GM18505 (cell line): ENCODE results near the gene PCTP.

Experiments
- ATAC-seq: cut with Tn5 transposase; IDR thresholded peaks from one replicate; pipeline ENCODE4 v1.9.1; 2021; ENCODE audit not compliant: unreplicated experiment
- POLR2A ChIP-seq: IDR thresholded peaks from 4 replicates; pipeline ENCODE4 v1.6.1; 2011; ENCODE audit warnings: borderline replicate concordance; ENCODE audit not compliant: insufficient read depth, insufficient read length; ENCODE audit errors: extremely low read depth

The PCTP gene

DNA sequence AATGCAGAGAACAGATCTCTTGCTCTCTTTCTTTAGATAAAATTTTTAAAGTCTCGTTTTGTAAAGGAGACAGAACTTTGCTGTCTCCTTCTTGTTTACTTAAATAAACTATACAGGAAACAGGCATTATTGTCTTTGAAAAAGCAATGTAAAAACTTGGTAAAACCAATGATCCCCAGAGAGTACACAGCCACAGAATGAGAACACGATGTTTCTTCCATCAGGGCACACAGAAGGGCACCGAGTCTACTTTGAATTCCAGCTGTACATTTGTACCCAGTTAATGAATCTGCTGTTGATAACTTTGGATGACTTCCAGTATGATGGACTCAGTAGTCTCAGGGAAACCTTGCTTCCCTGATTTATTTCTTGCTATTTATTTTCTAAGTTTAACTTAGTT lies 20.0 kb upstream of the PCTP start:
- no peak for TF ChIP-seq POLR2A
- no peak for ATAC-seq

DNA sequence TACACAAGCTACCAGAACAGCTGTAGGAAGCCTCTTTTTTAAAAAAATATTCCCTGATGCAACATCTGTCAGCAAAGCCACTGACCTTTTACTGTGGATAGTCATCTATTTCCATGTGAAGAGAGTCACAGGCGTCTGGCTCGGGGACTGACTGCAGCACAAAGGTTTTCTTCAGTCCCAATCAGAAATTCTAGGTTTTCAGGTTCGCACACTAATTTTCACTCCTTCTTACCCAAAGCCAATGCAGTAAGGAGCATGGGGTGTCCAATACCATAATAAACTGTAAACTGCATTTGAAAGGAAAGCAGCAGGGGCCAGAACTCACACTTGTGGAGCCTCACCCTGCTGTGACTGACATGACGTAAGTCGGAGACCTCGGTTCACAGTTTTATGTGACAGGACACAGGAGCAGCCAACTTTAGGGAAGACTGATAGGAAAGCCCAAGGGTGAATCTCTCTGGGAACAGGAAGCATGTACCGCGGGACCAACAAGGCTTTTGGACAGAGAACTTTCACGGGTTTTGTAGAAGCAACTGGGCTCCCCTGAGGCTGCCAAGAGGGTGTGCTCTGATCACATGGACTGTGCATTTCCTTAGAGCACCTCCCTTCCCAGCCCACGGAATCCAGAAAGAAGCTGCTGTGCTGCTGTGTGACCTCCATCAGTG lies 19.1 kb upstream of the PCTP start:
- no peak for ATAC-seq
- no peak for TF ChIP-seq POLR2A

DNA sequence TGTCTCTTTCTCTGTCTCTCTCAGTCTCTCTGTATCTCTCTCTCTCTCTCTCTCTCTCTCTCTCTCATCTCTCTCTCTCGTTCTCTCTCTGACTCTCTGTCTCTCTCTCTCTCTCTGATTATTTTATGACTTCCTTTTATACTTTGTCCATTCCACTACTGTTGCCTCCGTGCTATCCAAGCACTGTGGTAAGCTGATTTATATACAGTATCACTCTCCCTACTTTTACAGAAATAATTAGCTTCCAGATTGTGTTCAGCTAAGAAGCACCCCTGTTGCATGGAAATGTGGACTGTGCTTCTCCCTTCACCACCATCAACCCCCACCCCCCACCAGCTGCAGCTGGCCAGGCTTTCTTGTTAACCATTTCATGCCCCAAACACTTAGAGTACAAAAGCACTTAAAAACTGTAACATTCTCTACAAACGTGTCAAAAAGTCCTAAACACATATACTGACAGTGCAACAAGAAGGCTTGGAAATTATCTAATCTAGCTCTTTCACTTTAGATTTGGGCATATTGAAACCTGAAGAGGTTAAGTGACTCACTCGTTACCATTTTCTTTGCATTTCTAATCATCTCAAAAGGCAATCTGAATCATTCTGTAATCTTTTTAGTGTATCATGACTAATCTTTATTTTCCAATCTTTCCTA lies 16.6 kb upstream of the PCTP start:
- ATAC-seq, result no peak
- no peak for TF ChIP-seq POLR2A

DNA sequence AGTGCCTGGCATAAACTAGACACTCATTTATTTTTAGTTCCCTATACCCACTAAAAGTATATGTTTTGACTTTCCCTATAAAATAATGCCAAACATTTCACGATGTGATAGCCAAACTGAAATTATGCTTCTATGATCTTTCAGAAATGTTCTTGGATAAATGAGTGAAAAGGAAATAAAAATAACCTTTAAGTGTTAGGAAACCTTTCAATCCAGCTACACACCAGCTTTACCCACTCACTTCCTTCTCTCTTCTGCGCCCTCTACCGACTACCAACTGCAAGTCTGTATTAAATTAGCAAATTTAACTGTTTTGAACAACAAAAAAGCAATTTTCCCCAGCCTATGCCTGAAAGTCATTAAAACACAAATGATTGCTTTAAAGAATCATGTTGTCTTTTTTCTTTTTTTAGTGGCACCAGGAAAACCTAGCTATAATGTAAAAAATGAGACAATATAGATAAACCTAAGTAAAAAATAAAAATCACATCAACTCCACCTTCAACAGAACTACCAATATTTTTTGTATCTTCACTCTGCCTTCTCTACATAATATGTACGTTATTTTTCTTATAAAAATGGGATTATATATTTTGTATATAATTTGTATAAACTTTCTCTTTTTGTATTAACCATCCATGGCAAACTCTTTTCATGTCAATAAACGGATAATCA lies 15.0 kb upstream of the PCTP start:
- no peak for TF ChIP-seq POLR2A
- ATAC-seq, result no peak

DNA sequence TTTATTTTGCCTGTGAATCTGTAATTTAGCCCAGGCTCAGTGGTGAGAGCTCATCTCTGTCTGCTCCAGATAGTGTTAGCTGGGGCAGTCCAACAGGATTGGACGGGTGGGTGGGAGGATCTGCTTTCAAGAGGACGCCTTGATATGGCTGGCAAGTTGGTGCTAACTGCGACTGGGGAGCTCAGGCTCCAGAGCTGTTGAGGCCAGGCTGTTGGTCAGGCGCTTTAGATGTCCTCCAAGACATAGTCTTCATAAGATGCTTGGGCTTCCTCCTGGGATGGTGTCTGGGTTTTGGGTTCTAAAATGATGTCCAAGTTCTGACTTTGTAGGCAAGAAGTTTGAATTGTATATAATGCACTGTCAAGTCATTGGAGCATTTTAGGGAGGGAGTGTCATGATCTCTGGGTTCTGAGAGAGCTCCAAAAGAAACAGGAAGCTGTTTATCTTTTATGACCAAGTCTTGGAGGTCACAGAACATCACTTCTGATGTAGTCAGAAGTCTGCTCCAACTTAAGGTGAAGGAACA lies 12.8 kb upstream of the PCTP start:
- ATAC-seq, result no peak
- TF ChIP-seq POLR2A, result no peak

DNA sequence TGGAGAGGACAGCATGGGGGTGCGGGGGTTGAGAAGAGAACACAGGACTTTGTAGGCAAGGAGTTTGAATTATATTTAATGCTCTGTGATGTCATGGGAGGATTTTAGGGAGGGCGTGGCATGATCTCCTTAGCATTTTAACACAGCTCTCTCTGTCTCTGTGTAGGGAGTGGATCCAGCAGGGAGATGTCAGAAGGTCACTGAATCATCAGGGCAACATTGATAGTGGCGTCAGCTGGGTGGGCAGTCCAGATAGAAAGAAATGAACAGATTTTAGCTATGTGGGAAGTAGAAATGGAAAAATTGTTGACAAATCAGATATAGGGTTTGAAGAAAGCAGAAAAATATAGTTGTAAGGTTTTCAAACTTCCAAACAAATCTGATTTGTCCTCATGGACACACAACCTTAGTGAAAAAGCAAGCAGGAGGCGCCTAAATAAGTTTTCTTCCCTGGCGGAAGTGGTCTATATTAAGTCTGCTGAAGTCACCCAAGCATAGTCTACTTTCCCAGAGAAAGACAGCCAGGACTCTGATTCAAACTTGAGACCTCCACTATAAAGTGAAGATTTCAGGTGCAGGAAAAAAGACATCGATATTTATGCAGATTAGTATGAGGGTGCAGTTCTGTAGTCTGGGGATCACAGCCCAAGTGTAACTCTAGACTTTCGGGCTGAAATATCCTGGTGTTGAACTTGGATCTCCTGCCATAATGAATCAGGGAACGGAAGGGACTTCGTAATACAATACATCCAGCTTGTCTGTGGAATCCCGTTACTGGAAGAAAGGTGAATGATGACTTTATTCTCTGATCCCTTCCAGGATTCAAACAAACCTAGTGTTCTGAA lies 10.1 kb upstream of the PCTP start:
- no peak for TF ChIP-seq POLR2A
- no peak for ATAC-seq

DNA sequence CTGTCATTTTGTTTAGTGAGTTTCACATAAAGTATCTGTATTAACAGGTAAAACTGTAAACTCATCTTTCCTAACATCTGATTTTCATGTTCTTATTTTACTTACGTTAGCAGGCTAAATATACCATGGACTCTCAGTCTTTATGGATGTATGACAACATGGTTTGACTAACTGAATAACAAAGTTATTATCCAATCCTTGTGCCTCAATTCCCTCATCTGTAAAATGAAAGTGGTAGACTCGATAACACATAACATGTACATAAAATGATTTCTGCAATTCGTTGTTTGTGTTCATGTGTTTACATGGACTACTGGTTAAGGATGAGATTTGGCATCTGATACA lies 9.5 kb upstream of the PCTP start:
- no peak for TF ChIP-seq POLR2A
- no peak for ATAC-seq

DNA sequence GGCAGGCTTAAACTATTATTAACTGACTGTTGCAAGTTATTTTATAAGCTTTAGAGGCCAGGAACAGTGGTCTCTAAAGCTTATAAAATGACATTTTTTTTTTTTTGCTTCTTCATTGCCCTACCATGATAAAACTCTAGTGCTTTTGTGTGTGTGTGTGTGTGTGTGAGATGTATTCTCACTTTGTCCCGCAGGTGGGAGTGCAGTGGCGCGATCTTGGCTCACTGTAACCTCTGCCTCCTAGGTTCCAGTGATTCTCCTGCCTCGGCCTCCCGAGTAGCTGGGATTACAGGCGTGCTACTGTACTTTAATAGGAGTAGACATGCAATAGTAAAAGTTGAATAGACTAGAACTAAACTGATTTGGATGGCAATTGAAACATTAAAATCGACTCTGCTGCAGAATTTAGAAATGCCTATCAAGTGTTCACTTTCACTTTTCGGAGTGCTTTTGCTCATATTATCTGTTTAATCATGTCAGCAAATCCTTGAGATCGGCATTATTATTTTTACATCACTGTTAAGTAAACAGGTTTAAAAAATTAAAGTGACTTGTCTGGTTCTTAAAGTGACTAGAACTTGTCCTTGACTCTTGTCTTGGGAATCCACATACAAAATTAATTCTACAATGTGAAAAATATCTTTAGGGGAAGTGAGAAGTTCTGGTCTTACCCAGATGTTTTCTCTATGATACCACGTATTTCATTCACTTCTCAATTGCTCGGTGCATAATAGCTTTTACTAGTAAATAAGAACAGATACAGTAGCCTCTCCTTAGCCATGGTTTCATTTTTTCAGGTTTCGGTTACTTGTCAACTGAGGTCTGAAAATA lies 8.4 kb upstream of the PCTP start:
- peak; percentile 93 for ATAC-seq

DNA sequence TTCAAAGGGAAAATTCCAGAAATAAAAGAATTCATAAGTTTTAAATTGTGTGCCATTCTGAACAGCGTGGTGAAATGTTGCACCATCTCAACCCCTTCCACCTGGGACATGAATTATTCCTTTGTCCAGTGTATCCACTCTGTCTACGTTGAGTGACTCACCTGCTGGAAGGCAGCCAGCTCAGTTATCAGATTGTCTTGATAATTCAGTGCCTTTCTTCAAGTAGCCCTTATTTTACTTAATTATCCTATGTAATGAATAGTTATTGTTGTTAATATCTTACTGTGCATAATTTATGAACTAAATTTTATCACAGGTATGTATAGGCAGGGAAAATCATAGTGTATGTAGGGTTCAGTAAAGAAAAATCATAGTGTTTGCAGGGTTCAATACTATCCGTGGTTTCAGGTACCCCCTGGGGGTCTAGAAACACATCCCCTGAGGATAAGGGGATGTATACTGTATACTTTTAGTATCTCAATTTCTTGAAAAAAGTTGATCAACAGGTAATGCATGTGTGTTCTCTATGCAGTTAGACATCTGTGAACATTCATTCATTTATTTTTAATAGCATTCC lies 7.7 kb upstream of the PCTP start:
- no peak for TF ChIP-seq POLR2A
- peak; percentile 37 for ATAC-seq

More for the DNA sequence above, 8.4 kb upstream of the PCTP start:
- no peak for TF ChIP-seq POLR2A

DNA sequence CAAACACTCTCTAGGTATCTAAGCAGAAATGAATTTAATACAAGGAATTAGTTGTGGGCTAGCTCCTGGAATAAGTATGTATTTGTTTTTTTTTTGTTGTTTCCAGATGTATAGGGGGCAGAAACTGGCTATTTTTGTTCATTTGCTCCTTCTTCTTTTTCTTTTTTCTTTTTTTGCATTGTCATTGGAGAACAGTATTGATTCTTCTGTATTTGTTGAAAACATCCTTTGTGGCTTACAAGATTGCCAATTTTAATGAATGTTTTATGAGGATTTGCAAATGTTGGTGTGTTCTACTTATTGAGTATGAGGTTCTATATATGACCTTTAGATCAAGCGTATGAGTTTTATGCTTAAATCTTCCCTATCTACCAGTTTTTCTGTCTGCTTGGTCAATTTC lies 5.6 kb upstream of the PCTP start:
- ATAC-seq, result no peak
- no peak for TF ChIP-seq POLR2A

DNA sequence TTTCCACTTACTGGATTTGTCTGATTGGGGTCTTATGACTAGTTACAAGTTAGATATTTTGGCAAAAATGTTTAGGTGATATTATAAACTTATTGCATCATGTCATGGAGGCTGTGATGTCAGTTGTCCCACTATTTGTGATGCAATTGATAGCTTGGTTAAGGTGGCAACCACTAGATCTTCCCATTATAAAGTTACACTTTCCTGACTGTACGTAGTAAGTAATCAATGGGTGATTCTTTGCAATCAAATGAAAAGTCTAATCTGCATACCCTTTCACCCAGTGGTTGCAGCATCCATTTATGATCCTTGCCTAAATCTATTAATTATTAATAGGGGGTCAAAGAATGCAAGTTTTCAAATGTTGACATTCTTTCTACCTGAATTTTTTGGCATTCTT lies 4.4 kb upstream of the PCTP start:
- no peak for TF ChIP-seq POLR2A

DNA sequence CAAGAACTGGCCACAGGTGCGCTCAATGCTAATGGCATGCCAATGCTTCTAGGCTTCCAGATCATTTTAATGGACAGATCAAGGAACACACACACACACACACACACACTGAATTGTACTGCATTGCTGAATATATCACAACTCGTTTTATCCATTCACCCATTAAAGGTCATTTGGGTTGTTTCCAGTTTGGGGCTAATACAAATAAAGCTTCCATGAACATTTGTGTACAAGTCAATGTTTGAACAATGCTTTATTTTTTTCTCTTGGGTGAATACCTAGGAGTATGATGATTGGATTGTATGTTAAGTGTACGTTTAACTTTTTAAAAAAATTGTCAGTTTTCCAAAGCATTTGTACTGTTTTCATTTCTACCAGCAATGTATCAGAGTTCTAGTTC lies 3.6 kb upstream of the PCTP start:
- ATAC-seq, result no peak
- TF ChIP-seq POLR2A, result no peak

More for the DNA sequence above, 4.4 kb upstream of the PCTP start:
- ATAC-seq, result no peak
